Prostate gland (tissue), 2 donors: ENCODE results near the gene PTK7. TPM values are rescaled to one million over a fixed set of nuclear protein-coding genes. Genes with fewer than 3 reads are reported as not detected.

ENCODE experiments used
- DNase-seq: peaks from one replicate; pipeline ENCODE4 v3.0.0-alpha.2; 2019; ENCODE audit warnings: low spot score
- H3K27ac ChIP-seq, 2 donors: fragments of 200-600 bp; sonication (generic); 2 replicates each; pipeline ENCODE4 v1.5.1; 2017 to 2019
- H3K27me3 ChIP-seq: fragments of 200-600 bp; sonication (generic); replicated peaks from 2 replicates; pipeline ENCODE4 v1.5.1; 2019; ENCODE audit not compliant: insufficient read depth
- H3K36me3 ChIP-seq, 2 donors: fragments of 200-600 bp; sonication (generic); 1 replicate in 1 of 2; 2 replicates in 1 of 2; pipeline versions ENCODE4 v1.5.1 to v1.8.1; 2017 to 2019
- H3K4me1 ChIP-seq: fragments of 200-600 bp; sonication (generic); replicated peaks from 2 replicates; pipeline ENCODE4 v1.5.1; 2019
- H3K4me3 ChIP-seq, 2 donors: fragments of 200-600 bp; sonication (generic); 2 replicates each; pipeline ENCODE4 v1.5.1; 2017 to 2019
- H3K9me3 ChIP-seq: fragments of 200-600 bp; sonication (generic); 2 replicates; pipeline ENCODE4 v1.5.1; 2017
- POLR2A ChIP-seq: fragments of 450-650 bp; IDR thresholded peaks from one replicate; pipeline ENCODE4 v1.6.1; 2016; ENCODE audit warnings: antibody characterized with exemption, mild to moderate bottlenecking
- POLR2AphosphoS5 ChIP-seq: sonication (generic); formaldehyde crosslinking; IDR thresholded peaks from one replicate; pipeline ENCODE4 v1.6.1; 2017; ENCODE audit warnings: antibody characterized with exemption
- WGBS: methylation state at CpG from one replicate; pipeline ENCODE4 v1.1.5; 2018; 5-methylcytosine and 5-hydroxymethylcytosine counted together
- intact Hi-C: fragments of 100-400 bp; cut with DNase I; formaldehyde crosslinking; loops from one replicate; pipeline ENCODE4 v1.14.2; 2022
- total RNA-seq, 2 donors: library from RNA; depleted of rRNA; stranded (reverse); fragments of >200 nt; gene quantifications; one replicate each; pipeline ENCODE4 v1.1.0, GENCODE V29; 2016
- TF ChIP-seq, protein P1 (sequence below), 4 experiments: fragments of 200-600 bp in 2 of 4; fragments of 450-650 bp in 2 of 4; sonication (generic) in 2 of 4; IDR thresholded peaks; 1 replicate in 3 of 4; 2 replicates in 1 of 4; pipeline ENCODE4 v1.5.1; 2016 to 2019; ENCODE audit warnings: antibody characterized with exemption in 4 of 4, mild to moderate bottlenecking in 2 of 4, moderate library complexity in 2 of 4

PTK7 gene
- total RNA-seq, 2 donors from 2014 or later, result 83.3 to 85.2 TPM

DNA sequence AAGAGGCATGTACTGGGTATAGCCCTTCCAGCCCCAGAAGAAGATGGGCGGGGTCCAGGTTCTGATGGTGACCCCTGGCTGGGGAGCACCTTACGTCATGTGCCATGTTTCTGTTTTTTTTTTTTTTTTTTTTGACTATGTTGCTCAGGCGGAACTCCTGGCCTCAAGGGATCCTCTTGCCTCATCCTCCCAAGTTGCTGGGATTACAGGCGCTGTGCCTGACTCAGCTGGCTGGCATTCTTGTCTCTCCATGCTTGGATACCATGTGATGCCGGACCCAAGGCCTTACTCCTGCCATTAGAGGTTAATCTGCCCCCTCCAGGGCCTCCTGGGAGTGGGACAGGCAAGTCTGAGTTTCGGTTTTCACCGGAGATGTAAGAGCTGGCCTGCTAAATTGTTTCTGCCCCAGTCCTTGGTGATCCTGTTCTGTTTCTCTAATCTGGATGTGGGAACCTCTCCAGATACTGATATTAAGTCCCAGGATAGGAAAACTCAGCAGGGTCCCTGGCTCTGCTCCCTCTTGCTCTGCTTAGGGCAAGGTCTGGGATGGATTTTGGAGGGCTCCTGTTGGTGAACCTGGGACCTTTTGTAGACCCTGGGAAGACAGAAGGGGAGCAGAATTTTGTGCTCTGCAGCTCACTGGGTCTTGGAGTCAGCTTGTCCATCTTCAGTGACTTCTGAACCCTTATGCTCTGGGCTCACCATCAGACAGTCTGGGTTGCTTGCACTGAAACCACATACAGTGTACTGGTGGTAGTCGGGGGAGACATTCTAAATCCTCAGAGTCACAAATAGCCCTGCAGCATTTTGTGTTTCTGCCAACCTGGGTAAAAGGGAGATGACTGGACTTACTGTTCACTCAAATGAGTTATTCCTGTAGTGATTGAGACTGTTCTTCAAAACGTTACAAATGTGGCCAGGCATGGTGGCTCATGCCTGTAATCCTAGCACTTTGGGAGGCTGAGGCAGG lies 45.1 kb downstream of the PTK7 start:
- intact Hi-C loops, result no loop called here
- Histone ChIP-seq H3K4me1 (peaks cover 6% of the 10 kb centered on the region), H3K9me3 (no peaks in the 10 kb centered on the region), H3K36me3 (no peaks in the 10 kb centered on the region), H3K27me3 (no peaks in the 10 kb centered on the region), H3K4me3 (no peak overlapping the region), H3K27ac (peak overlapping the region in 1 of 2 donors; percentile 33)
- WGBS, result 61% methylated on average over 9 of the region's 9 CpGs
- DNase-seq, result no peak
- TF ChIP-seq POLR2AphosphoS5 (no peak), POLR2A (no peak)
- TF ChIP-seq, protein P1, sequence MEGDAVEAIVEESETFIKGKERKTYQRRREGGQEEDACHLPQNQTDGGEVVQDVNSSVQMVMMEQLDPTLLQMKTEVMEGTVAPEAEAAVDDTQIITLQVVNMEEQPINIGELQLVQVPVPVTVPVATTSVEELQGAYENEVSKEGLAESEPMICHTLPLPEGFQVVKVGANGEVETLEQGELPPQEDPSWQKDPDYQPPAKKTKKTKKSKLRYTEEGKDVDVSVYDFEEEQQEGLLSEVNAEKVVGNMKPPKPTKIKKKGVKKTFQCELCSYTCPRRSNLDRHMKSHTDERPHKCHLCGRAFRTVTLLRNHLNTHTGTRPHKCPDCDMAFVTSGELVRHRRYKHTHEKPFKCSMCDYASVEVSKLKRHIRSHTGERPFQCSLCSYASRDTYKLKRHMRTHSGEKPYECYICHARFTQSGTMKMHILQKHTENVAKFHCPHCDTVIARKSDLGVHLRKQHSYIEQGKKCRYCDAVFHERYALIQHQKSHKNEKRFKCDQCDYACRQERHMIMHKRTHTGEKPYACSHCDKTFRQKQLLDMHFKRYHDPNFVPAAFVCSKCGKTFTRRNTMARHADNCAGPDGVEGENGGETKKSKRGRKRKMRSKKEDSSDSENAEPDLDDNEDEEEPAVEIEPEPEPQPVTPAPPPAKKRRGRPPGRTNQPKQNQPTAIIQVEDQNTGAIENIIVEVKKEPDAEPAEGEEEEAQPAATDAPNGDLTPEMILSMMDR (IDR thresholded peaks at IDR 0.05), result no peak

DNA sequence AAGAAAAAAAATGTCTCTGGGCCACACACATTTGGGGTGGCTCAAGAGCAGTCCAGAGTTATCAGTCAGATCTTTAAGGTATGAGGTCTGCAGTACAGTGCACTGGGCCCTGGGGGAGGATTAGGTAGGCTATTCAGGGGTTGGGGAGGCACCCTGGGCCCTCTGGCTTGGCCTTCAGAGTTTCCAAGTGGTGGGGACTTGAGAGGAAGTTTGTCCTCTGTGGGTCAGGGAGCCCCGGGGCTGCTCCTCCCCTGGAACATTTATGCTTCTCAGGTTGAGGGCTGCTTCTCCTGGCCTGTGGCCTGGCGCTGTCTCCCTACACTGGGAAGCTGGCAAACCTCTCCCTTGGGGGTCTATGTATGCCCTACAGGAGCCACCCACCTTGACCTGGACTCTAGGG lies 46.0 kb downstream of the PTK7 start:
- Histone ChIP-seq H3K27me3 (no peaks in the 10 kb centered on the region), H3K36me3 (no peaks in the 10 kb centered on the region), H3K4me3 (no peak overlapping the region), H3K27ac (no peak overlapping the region), H3K4me1 (peaks cover 6% of the 10 kb centered on the region), H3K9me3 (no peaks in the 10 kb centered on the region)
- DNase-seq, result no peak
- intact Hi-C loops, result no loop called here
- TF ChIP-seq, protein P1 (IDR thresholded peaks at IDR 0.05), result no peak
- TF ChIP-seq POLR2A, result no peak
- WGBS, result 72% methylated on average over 2 of the region's 2 CpGs

DNA sequence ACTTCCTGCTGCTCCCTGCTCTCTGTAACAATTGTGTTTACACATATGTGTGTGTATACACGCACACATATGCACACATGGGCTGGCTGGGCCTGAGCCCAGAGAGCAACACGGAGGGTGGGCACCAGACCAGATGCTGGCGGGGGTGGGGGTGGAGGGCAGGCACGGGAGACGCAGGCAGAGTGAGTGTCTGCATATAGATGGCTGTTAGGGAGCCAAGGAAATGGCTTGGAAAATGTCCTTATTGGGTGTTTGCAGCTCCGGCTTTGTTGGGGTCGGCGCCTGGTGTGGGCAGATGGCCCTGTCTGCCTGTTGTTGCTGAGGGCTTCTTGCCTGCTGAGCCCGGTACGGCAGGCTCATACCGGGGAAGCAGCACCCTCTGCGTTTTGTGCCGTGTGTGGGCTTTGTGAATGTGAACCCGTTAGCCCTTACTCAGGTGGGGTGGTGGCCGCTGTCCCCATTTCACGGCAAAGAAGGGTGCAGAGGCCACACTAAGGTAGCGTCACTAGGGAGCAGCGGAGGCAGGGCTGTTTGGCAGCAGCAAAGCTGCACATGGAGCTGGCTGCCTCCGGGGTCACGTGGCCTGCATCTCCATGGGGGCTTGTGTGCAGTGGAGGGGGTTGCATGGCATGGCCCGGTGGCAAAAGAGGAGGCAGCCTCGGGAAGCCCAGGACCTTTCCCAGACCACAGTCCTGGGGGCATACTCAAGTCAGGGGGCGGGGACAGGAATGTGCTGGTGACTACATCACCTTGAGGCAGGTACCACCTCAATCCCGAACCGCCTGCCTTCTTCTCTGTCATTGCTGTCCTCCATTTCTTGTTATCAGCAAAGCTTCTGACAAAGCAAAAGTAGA lies 47.6 kb downstream of the PTK7 start:
- no peak for DNase-seq
- Histone ChIP-seq H3K9me3 (no peaks in the 10 kb centered on the region), H3K4me1 (peaks cover 6% of the 10 kb centered on the region), H3K27ac (no peak overlapping the region), H3K4me3 (no peak overlapping the region), H3K27me3 (no peaks in the 10 kb centered on the region), H3K36me3 (no peaks in the 10 kb centered on the region)
- 43% methylated on average over 25 of the region's 25 CpGs for whole genome bisulfite sequencing
- intact Hi-C loops, result no loop called here
- no peak for TF ChIP-seq POLR2A
- no peak for TF ChIP-seq POLR2AphosphoS5
- TF ChIP-seq, protein P1 (IDR thresholded peaks at IDR 0.05), result no peak

DNA sequence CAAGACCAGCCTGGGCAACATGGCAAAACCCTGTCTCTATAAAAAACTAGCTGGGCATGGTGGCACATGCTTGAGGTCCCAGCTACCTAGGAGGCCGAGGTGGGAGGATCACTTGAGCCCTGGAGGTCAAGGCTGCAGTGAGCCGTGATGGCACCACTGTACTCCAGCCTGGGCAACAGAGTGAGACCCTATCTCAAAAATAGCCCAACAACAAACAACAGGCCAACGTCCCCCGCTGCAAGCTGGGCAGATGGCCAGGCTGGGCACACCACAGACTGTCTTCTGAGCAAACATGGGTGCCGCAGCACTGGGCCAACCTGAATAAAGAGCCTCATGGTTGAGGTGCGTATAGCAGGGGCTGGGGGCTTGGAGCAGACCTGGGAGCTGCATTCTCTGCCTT lies 48.4 kb downstream of the PTK7 start:
- intact Hi-C loops, result no loop called here
- TF ChIP-seq POLR2A (no peak), POLR2AphosphoS5 (no peak)
- TF ChIP-seq, protein P1 (IDR thresholded peaks at IDR 0.05), result no peak
- no peak overlapping the region for H3K27ac ChIP-seq
- no peak for DNase-seq
- WGBS, result 52% methylated on average over 6 of the region's 6 CpGs
- no peaks in the 10 kb centered on the region for H3K9me3 ChIP-seq
- no peaks in the 10 kb centered on the region for H3K36me3 ChIP-seq
- H3K4me3 ChIP-seq, result no peak overlapping the region
- peaks cover 8% of the 10 kb centered on the region for H3K4me1 ChIP-seq
- H3K27me3 ChIP-seq, result no peaks in the 10 kb centered on the region
